ENCODE data around the gene CDH23.

The CDH23 gene

DNA sequence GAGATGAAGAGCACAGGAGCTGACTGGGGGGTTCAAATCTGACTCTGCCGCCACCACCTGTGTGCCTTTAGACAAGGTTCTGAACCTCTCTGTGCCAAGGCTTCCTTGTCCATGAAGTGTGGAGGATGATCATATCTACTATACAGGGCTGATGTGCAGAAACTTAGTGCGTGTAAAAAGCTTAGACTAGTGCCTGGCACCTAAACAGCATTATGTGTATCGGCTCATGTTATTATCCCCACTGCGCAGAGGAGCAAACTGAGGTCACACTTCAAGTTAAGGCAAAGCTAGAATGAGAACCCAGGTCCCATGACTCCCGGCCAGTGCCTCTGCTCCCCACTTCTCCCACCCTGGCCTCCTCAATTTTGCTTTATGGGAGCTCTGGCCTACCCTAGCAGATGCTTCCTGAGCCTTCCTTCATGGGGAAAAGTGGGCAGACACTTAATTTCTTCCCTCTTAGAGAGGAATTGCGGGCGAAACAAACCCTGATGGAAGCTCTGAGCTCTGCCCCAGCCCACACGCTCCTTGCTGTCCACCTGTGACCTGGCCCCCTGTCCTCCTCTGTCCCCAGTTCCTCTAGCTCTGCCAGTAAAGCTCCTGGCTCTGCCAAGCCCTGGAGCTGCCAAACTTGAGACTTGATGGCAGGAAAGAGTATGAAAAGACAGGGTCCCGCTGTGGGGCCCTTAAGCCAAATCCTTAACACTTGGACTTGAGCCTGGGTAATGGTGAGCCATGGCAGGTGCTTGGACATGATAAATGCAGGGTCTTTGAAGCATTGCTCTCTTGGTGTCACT lies 71.0 kb downstream of the CDH23 start:
- H3K27me3 ChIP-seq (ENCODE audit: insufficient read depth, insufficient read length), result no peaks in the 10 kb centered on the region
- H3K4me1 ChIP-seq (ENCODE audit: insufficient read depth, insufficient read length), result peaks cover 2% of the 10 kb centered on the region
- no peak overlapping the region for H3K9ac ChIP-seq (ENCODE audit: insufficient read length, low read depth)
- DNase-seq (ENCODE audit: low read depth, low spot score), result no peak
- no peaks in the 10 kb centered on the region; the same call in 1 of the 2 replicates for H3K9me3 ChIP-seq (ENCODE audit: insufficient read depth, low read length)
- H3K36me3 ChIP-seq (ENCODE audit: insufficient read depth, insufficient read length, low read length), result no peaks in the 10 kb centered on the region
- no peak for TF ChIP-seq SUZ12 (IDR thresholded peaks at IDR 0.05; ENCODE audit: extremely low read depth, insufficient read depth, insufficient read length)
- TF ChIP-seq ZNF274 (IDR thresholded peaks at IDR 0.05; ENCODE audit: low read depth, low read length), result no peak
- TF ChIP-seq YY1 (IDR thresholded peaks at IDR 0.05; ENCODE audit: insufficient read depth, insufficient read length), result no peak
- no peak overlapping the region for H3K4me3 ChIP-seq (ENCODE audit: insufficient read length, low read depth)

DNA sequence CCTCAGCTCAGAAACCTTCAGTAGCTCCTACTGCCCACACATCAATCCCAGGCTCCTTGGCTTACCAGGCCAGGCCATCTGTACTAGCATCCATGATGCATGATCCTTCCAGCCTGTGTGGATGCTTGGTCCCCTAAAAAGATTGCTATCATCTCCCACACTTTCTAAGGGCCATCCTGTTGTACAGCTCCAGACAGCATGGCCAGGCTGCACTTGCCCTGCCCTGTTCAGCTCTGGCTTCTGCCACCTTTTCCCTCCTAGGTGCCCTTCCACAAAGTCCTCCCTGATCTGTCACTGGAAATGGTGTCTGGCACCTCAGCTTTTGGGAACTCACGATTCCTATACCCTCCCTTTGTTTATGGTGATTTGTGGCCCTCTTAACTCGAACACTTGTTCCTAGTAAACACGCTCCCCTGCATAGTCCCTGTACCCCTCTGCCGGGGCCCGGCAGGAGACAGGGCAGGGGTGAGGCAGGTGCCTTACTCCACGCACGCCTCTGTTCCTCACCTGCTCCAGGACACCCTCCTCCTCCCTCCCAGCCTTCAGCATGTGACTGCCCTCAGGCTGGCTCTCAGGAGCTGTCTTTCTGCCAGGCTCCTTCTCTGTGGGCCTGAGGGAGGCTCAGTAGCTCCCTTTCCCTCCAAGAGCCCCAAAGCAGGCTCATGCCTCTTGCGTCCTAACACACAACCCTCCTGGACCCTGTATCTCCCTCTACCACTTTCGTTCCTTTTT lies 71.8 kb downstream of the CDH23 start:
- Histone ChIP-seq H3K9ac (ENCODE audit: insufficient read length, low read depth) (peak overlapping the region; percentile 18), H3K9me3 (ENCODE audit: insufficient read depth, low read length) (no peaks in the 10 kb centered on the region; the same call in 1 of the 2 replicates), H3K27me3 (ENCODE audit: insufficient read depth, insufficient read length) (no peaks in the 10 kb centered on the region), H3K4me3 (ENCODE audit: insufficient read length, low read depth) (no peak overlapping the region), H3K4me1 (ENCODE audit: insufficient read depth, insufficient read length) (peaks cover 2% of the 10 kb centered on the region), H3K36me3 (ENCODE audit: insufficient read depth, insufficient read length, low read length) (no peaks in the 10 kb centered on the region)
- TF ChIP-seq SUZ12 (IDR thresholded peaks at IDR 0.05; ENCODE audit: extremely low read depth, insufficient read depth, insufficient read length) (no peak), YY1 (IDR thresholded peaks at IDR 0.05; ENCODE audit: insufficient read depth, insufficient read length) (no peak), ZNF274 (IDR thresholded peaks at IDR 0.05; ENCODE audit: low read depth, low read length) (no peak)
- DNase-seq (ENCODE audit: low read depth, low spot score), result no peak

DNA sequence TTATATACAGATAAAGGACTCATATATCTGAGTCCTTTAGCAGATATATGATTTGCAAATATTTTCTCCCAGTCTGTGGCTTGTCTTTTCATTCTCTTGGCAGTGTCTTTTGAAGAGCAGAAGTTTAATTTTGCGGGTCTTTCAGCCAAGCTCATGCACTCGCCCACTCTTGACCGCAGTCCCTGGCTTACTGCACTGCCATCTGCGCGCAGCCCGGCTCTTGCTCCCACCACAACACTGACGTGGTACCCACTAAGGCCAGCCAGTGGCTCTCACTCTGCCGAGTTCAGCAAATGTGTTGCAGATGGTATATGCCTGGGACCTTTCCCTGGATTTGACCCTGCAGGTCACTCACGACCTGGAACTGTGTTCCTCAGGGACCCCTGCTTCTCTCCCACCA lies 74.3 kb downstream of the CDH23 start:
- no peak for TF ChIP-seq SUZ12 (IDR thresholded peaks at IDR 0.05; ENCODE audit: extremely low read depth, insufficient read depth, insufficient read length)
- no peak for TF ChIP-seq YY1 (IDR thresholded peaks at IDR 0.05; ENCODE audit: insufficient read depth, insufficient read length)
- no peak for TF ChIP-seq ZNF274 (IDR thresholded peaks at IDR 0.05; ENCODE audit: low read depth, low read length)
- no peaks in the 10 kb centered on the region for H3K9me3 ChIP-seq (ENCODE audit: insufficient read depth, low read length)
- no peak for DNase-seq (ENCODE audit: low read depth, low spot score)
- peaks cover 10% of the 10 kb centered on the region for H3K4me1 ChIP-seq (ENCODE audit: insufficient read depth, insufficient read length)
- no peak overlapping the region for H3K9ac ChIP-seq (ENCODE audit: insufficient read length, low read depth)
- no peak overlapping the region for H3K4me3 ChIP-seq (ENCODE audit: insufficient read length, low read depth)
- no peaks in the 10 kb centered on the region for H3K27me3 ChIP-seq (ENCODE audit: insufficient read depth, insufficient read length)
- H3K36me3 ChIP-seq (ENCODE audit: insufficient read depth, insufficient read length, low read length), result no peaks in the 10 kb centered on the region

DNA sequence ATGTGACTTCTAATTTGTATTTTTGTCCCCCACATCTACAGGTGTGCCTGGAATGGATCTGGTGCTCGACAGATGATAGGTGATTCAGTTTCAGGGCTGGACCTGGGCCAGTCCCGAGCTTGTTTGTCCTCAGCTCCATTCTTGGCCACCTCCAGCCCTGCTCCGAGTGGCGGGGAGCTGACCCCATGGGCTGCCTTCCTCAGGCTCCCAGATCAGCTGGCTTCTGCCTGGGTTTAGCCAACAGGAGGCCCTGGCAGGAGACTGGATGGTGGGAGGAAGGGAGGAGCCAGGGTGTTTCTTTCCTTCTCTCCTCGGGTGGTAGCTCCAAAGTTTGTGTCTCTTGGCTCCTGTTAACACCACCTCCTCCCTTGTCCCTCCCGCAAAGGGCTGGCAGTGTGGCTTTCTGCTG lies 75.2 kb downstream of the CDH23 start:
- no peak for TF ChIP-seq SUZ12 (IDR thresholded peaks at IDR 0.05; ENCODE audit: extremely low read depth, insufficient read depth, insufficient read length)
- no peak for TF ChIP-seq ZNF274 (IDR thresholded peaks at IDR 0.05; ENCODE audit: low read depth, low read length)
- peaks cover 10% of the 10 kb centered on the region for H3K4me1 ChIP-seq (ENCODE audit: insufficient read depth, insufficient read length)
- H3K36me3 ChIP-seq (ENCODE audit: insufficient read depth, insufficient read length, low read length), result no peaks in the 10 kb centered on the region
- no peak for DNase-seq (ENCODE audit: low read depth, low spot score)
- H3K27me3 ChIP-seq (ENCODE audit: insufficient read depth, insufficient read length), result no peaks in the 10 kb centered on the region
- H3K9ac ChIP-seq (ENCODE audit: insufficient read length, low read depth), result no peak overlapping the region
- no peak overlapping the region for H3K4me3 ChIP-seq (ENCODE audit: insufficient read length, low read depth)
- no peaks in the 10 kb centered on the region for H3K9me3 ChIP-seq (ENCODE audit: insufficient read depth, low read length)

DNA sequence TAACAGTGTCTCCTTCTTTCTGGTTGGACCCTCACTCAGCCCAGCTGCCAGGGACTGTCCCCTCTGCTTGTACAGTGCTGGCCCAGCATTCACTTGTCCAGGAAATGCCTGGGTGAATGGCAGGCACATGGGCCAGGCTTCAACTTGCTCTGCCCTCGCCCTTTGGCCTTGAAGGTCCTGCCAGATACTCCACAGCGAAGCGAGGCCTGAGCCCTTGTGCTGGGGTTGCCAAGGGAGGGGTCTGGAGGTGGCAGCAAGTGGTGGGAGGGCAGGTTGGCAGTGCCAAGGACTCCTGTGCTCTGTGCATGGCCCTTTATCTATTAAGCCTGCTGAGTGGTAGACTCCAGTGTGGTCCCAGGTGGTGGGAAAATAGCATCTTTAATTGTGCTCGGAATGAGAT lies 75.7 kb downstream of the CDH23 start:
- DNase-seq (ENCODE audit: low read depth, low spot score), result no peak
- no peaks in the 10 kb centered on the region for H3K27me3 ChIP-seq (ENCODE audit: insufficient read depth, insufficient read length)

DNA sequence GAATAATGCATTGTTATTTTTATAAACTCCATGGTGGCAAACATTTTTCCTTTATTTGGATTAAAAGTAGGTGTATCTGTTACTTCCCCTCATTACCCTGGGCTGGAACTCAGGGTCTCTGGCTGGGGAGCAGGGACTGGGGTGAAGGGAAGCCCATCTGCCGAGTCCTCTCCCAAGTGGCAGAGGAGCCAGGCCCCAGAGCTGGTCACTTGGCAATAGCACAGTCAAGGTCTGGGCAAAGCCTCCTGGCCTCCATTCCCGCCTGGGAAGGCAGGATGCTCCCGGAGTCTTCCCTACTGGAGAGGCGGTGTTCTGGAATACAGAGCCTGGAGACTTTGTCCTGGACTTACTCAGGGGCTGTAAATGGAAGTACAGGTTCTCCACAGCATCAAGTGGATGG lies 76.2 kb downstream of the CDH23 start:
- TF ChIP-seq SUZ12 (IDR thresholded peaks at IDR 0.05; ENCODE audit: extremely low read depth, insufficient read depth, insufficient read length), result no peak
- no peak for TF ChIP-seq ZNF274 (IDR thresholded peaks at IDR 0.05; ENCODE audit: low read depth, low read length)
- no peak for TF ChIP-seq YY1 (IDR thresholded peaks at IDR 0.05; ENCODE audit: insufficient read depth, insufficient read length)
- Histone ChIP-seq H3K9me3 (ENCODE audit: insufficient read depth, low read length) (no peaks in the 10 kb centered on the region), H3K36me3 (ENCODE audit: insufficient read depth, insufficient read length, low read length) (no peaks in the 10 kb centered on the region), H3K4me1 (ENCODE audit: insufficient read depth, insufficient read length) (peaks cover 10% of the 10 kb centered on the region), H3K27me3 (ENCODE audit: insufficient read depth, insufficient read length) (no peaks in the 10 kb centered on the region), H3K4me3 (ENCODE audit: insufficient read length, low read depth) (no peak overlapping the region), H3K9ac (ENCODE audit: insufficient read length, low read depth) (no peak overlapping the region)
- DNase-seq (ENCODE audit: low read depth, low spot score), result no peak

More for the DNA sequence above, 75.7 kb downstream of the CDH23 start:
- Histone ChIP-seq H3K9ac (ENCODE audit: insufficient read length, low read depth) (no peak overlapping the region), H3K9me3 (ENCODE audit: insufficient read depth, low read length) (no peaks in the 10 kb centered on the region), H3K4me3 (ENCODE audit: insufficient read length, low read depth) (no peak overlapping the region), H3K4me1 (ENCODE audit: insufficient read depth, insufficient read length) (peaks cover 10% of the 10 kb centered on the region), H3K36me3 (ENCODE audit: insufficient read depth, insufficient read length, low read length) (no peaks in the 10 kb centered on the region)
- TF ChIP-seq SUZ12 (IDR thresholded peaks at IDR 0.05; ENCODE audit: extremely low read depth, insufficient read depth, insufficient read length) (no peak), YY1 (IDR thresholded peaks at IDR 0.05; ENCODE audit: insufficient read depth, insufficient read length) (no peak), ZNF274 (IDR thresholded peaks at IDR 0.05; ENCODE audit: low read depth, low read length) (no peak)

Data from NT2/D1 (cell line).